Measurements from ENCODE around the gene GJC2.

GRCh38 chr1:228172591-228173527 is 23.1 kb downstream of the GJC2 start:
- no peak for TF ChIP-seq POLR2A (IDR thresholded peaks at IDR 0.05)
- TF ChIP-seq CTCF (IDR thresholded peaks at IDR 0.05), result no peak

Data from testis (tissue), 2 donors.